H9 (cell line): Measurements from ENCODE around the gene FAM240A. TPM values are rescaled to one million over a fixed set of nuclear protein-coding genes. Genes with fewer than 3 reads are reported as not detected.

ENCODE experiments used
- DNase-seq: peaks from one replicate; pipeline ENCODE4 v3.0.0-alpha.2; 2017
- H2AFZ ChIP-seq: one replicate; pipeline ENCODE4 v1.6.1; 2013; ENCODE audit warnings: mild to moderate bottlenecking, low read length, control low read depth, moderate library complexity
- H2AK5ac ChIP-seq: 2 replicates; pipeline ENCODE4 v1.6.1; 2013; ENCODE audit warnings: low read length, control low read depth, mixed read lengths; ENCODE audit not compliant: insufficient read length
- H2BK120ac ChIP-seq: one replicate; pipeline ENCODE4 v1.6.1; 2013; ENCODE audit warnings: low read depth, mild to moderate bottlenecking, low read length, control low read depth, inconsistent platforms; ENCODE audit not compliant: poor library complexity, severe bottlenecking
- H2BK12ac ChIP-seq: 2 replicates; pipeline ENCODE4 v1.6.1; 2013; ENCODE audit warnings: low read length, control low read depth, mixed read lengths, low read depth; ENCODE audit not compliant: insufficient read length
- H2BK15ac ChIP-seq: 2 replicates; pipeline ENCODE4 v1.6.1; 2013; ENCODE audit warnings: low read depth, low read length, control low read depth
- H2BK20ac ChIP-seq: one replicate; pipeline ENCODE4 v1.6.1; 2013; ENCODE audit warnings: low read depth, mild to moderate bottlenecking, low read length, control low read depth, inconsistent platforms; ENCODE audit not compliant: poor library complexity, severe bottlenecking
- H2BK5ac ChIP-seq: 2 replicates; pipeline ENCODE4 v1.6.1; 2013; ENCODE audit warnings: low read length, control low read depth, mixed read lengths; ENCODE audit not compliant: insufficient read length
- H3K14ac ChIP-seq: 2 replicates; pipeline ENCODE4 v1.6.1; 2013; ENCODE audit warnings: low read length, control low read depth; ENCODE audit not compliant: insufficient read depth
- H3K18ac ChIP-seq: 2 replicates; pipeline ENCODE4 v1.6.1; 2013; ENCODE audit warnings: low read depth, mild to moderate bottlenecking, mixed read lengths, low read length, control low read depth; ENCODE audit not compliant: insufficient read length
- H3K23ac ChIP-seq: 2 replicates; pipeline ENCODE4 v1.6.1; 2013; ENCODE audit warnings: low read length, control low read depth, mixed read lengths, low read depth; ENCODE audit not compliant: insufficient read length
- H3K23me2 ChIP-seq: 2 replicates; pipeline ENCODE4 v1.6.1; 2013; ENCODE audit warnings: low read depth, mild to moderate bottlenecking, mixed read lengths, low read length, control low read depth; ENCODE audit not compliant: insufficient read length, poor library complexity, severe bottlenecking
- H3K27ac ChIP-seq: 2 replicates; pipeline ENCODE4 v1.5.1; 2013; ENCODE audit warnings: low read length, control low read depth, mixed read lengths, low read depth; ENCODE audit not compliant: insufficient read length
- H3K27me3 ChIP-seq: 2 replicates; pipeline ENCODE4 v1.6.1; 2013; ENCODE audit warnings: low read length, control low read depth, inconsistent platforms; ENCODE audit not compliant: insufficient read depth
- H3K4ac ChIP-seq: 2 replicates; pipeline ENCODE4 v1.6.1; 2013; ENCODE audit warnings: low read depth, mild to moderate bottlenecking, control low read depth, inconsistent platforms, low read length, moderate library complexity
- H3K4me1 ChIP-seq: 2 replicates; pipeline ENCODE4 v1.6.1; 2013; ENCODE audit warnings: low read length, control low read depth, inconsistent platforms; ENCODE audit not compliant: insufficient read depth
- H3K4me2 ChIP-seq: 2 replicates; pipeline ENCODE4 v1.6.1; 2013; ENCODE audit warnings: low read length, control low read depth, mixed read lengths; ENCODE audit not compliant: insufficient read length, insufficient read depth
- H3K56ac ChIP-seq: 2 replicates; pipeline ENCODE4 v1.6.1; 2013; ENCODE audit warnings: low read depth, mild to moderate bottlenecking, mixed read lengths, low read length, control low read depth; ENCODE audit not compliant: insufficient read length
- H3K79me1 ChIP-seq: 2 replicates; pipeline ENCODE4 v1.6.1; 2013; ENCODE audit warnings: low read depth, mild to moderate bottlenecking, moderate library complexity, low read length, control low read depth, inconsistent platforms; ENCODE audit not compliant: insufficient read depth, poor library complexity, severe bottlenecking
- H3K79me2 ChIP-seq: 2 replicates; pipeline ENCODE4 v1.6.1; 2013; ENCODE audit warnings: low read length, control low read depth, inconsistent platforms; ENCODE audit not compliant: insufficient read depth
- H3K9ac ChIP-seq: 2 replicates; pipeline ENCODE4 v1.6.1; 2013; ENCODE audit warnings: low read length, control low read depth, mixed read lengths; ENCODE audit not compliant: insufficient read length; ENCODE audit errors: extremely low read depth
- H3K9me3 ChIP-seq: one replicate; pipeline ENCODE4 v1.6.1; 2013; ENCODE audit warnings: low read depth, low read length, inconsistent platforms; ENCODE audit not compliant: control insufficient read depth
- H3T11ph ChIP-seq: one replicate; pipeline ENCODE4 v1.6.1; 2013; ENCODE audit warnings: mild to moderate bottlenecking, low read length, control low read depth, inconsistent platforms
- H4K20me1 ChIP-seq: one replicate; pipeline ENCODE4 v1.6.1; 2013; ENCODE audit not compliant: control insufficient read depth, insufficient read length, insufficient read depth
- H4K5ac ChIP-seq: 2 replicates; pipeline ENCODE4 v1.6.1; 2013; ENCODE audit warnings: low read depth, mild to moderate bottlenecking, mixed read lengths, low read length, control low read depth; ENCODE audit not compliant: insufficient read length
- H4K8ac ChIP-seq: replicated peaks from 2 replicates; pipeline ENCODE4 v1.6.1; 2013; ENCODE audit warnings: low read length, control low read depth, mixed read lengths, low read depth; ENCODE audit not compliant: insufficient read length
- H4K91ac ChIP-seq: 2 replicates; pipeline ENCODE4 v1.6.1; 2013; ENCODE audit warnings: low read depth, mild to moderate bottlenecking, moderate library complexity, mixed read lengths, low read length, control low read depth; ENCODE audit not compliant: insufficient read length
- H3K27ac Mint-ChIP-seq, 3 experiments: 2 replicates in 2 of 3; 3 replicates in 1 of 3; pipeline ENCODE4 v1.8.0; 2020 to 2021; ENCODE audit warnings: mixed read lengths in 3 of 3, mild to moderate bottlenecking in 1 of 3, moderate library complexity in 1 of 3
- H3K27me3 Mint-ChIP-seq: 2 replicates; pipeline ENCODE4 v1.8.0; 2021; ENCODE audit warnings: low read depth, mild to moderate bottlenecking, moderate library complexity, mixed read lengths
- H3K36me3 Mint-ChIP-seq, 3 experiments: 2 replicates in 2 of 3; 3 replicates in 1 of 3; pipeline ENCODE4 v1.8.0; 2020 to 2021; ENCODE audit warnings: low read depth in 3 of 3, mixed read lengths in 3 of 3; ENCODE audit not compliant: insufficient read depth in 1 of 3
- H3K4me1 Mint-ChIP-seq, 2 experiments: 2 replicates each; pipeline ENCODE4 v1.8.0; 2020; ENCODE audit warnings: mixed read lengths in 2 of 2
- H3K4me3 Mint-ChIP-seq, 2 experiments: 2 replicates in 1 of 2; 3 replicates in 1 of 2; pipeline ENCODE4 v1.8.0; 2020 to 2021; ENCODE audit warnings: mild to moderate bottlenecking in 2 of 2, mixed read lengths in 2 of 2, moderate library complexity in 1 of 2
- H3K9me3 Mint-ChIP-seq, 2 experiments: 2 replicates in 1 of 2; 3 replicates in 1 of 2; pipeline ENCODE4 v1.8.0; 2020; ENCODE audit warnings: mild to moderate bottlenecking in 2 of 2, mixed read lengths in 2 of 2, moderate library complexity in 1 of 2
- WGBS: extraction: QIAGEN DNeasy Blood & Tissue Kit; methylation state at CpG from one replicate; pipeline ENCODE4 v1.1.7; 2013; ENCODE audit warnings: missing lambda C conversion rate, low lambda C conversion rate, mixed read lengths; ENCODE audit not compliant: insufficient read length; ENCODE audit errors: extremely low coverage; 5-methylcytosine and 5-hydroxymethylcytosine counted together
- total RNA-seq: library from RNA; stranded (reverse); gene quantifications from 2 replicates; pipeline ENCODE4 v1.2.1, GENCODE V29; 2021
- TF ChIP-seq, protein P1 (sequence below): fragments of 200-600 bp; sonication (generic); conservative IDR thresholded peaks from 3 replicates; pipeline ENCODE4 v1.8.0; 2021; ENCODE audit warnings: antibody characterized with exemption, mild to moderate bottlenecking

FAM240A gene
- total RNA-seq, 1 experiment from 2014 or later, result 0.11 TPM

DNA sequence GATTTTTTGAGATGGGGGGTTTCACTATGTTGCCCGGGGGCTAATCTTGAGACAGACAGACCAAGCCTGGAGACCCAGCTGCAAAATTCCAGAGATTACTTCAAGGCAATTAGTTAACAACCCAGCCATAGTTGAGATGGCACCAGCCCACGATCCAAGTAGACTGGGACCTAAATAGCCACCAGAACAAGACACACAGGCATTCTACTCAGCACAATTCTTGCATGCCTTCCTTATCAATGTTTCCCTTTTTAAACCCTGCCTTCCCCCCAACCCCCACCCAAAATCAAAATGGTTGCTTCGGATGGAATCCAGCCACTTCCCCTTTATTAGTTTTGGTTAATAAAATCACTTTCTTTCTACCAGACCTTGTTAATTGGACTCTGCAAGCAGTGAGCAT, 28.6 kb downstream of the FAM240A start:
- no peak overlapping the region for H2BK12ac ChIP-seq
- no CpG with 5 or more reads among the region's 3 CpGs for WGBS
- H2BK5ac ChIP-seq, result no peak overlapping the region
- no peaks in the 10 kb centered on the region for H3K79me2 ChIP-seq
- DNase-seq, result no peak
- H3K4ac ChIP-seq, result no peak overlapping the region
- no peak overlapping the region for H3K18ac ChIP-seq
- H3K9ac ChIP-seq, result no peak overlapping the region
- H2BK120ac ChIP-seq, result no peak overlapping the region
- H3K9me3 ChIP-seq, result no peaks in the 10 kb centered on the region
- TF ChIP-seq, protein P1, sequence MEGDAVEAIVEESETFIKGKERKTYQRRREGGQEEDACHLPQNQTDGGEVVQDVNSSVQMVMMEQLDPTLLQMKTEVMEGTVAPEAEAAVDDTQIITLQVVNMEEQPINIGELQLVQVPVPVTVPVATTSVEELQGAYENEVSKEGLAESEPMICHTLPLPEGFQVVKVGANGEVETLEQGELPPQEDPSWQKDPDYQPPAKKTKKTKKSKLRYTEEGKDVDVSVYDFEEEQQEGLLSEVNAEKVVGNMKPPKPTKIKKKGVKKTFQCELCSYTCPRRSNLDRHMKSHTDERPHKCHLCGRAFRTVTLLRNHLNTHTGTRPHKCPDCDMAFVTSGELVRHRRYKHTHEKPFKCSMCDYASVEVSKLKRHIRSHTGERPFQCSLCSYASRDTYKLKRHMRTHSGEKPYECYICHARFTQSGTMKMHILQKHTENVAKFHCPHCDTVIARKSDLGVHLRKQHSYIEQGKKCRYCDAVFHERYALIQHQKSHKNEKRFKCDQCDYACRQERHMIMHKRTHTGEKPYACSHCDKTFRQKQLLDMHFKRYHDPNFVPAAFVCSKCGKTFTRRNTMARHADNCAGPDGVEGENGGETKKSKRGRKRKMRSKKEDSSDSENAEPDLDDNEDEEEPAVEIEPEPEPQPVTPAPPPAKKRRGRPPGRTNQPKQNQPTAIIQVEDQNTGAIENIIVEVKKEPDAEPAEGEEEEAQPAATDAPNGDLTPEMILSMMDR, result no peak
- H3K27ac ChIP-seq, result no peak overlapping the region
- H3K79me1 ChIP-seq, result no peaks in the 10 kb centered on the region
- H3K27me3 ChIP-seq, result no peaks in the 10 kb centered on the region
- H4K5ac ChIP-seq, result no peak overlapping the region
- no peaks in the 10 kb centered on the region for H3K23me2 ChIP-seq
- no peak overlapping the region for H3T11ph ChIP-seq
- Mint-ChIP-seq H3K27me3 (peaks cover 2% of the 10 kb centered on the region; the same call in 1 of the 2 replicates), H3K4me1 (peaks cover 2 to 9% of the 10 kb centered on the region in 2 experiments; a peak in 2 of 4 replicates), H3K36me3 (peaks cover 0 to 8% (median 4%) of the 10 kb centered on the region in 3 experiments; a peak in 3 of 7 replicates), H3K27ac (no peak overlapping the region), H3K9me3 (peaks cover 8 to 14% of the 10 kb centered on the region in 2 experiments), H3K4me3 (no peak overlapping the region)
- no peak overlapping the region for H2BK15ac ChIP-seq
- no peak overlapping the region for H2AFZ ChIP-seq
- no peak overlapping the region for H3K14ac ChIP-seq
- no peak overlapping the region for H4K8ac ChIP-seq
- H4K20me1 ChIP-seq, result no peaks in the 10 kb centered on the region
- no peak overlapping the region for H4K91ac ChIP-seq
- H3K23ac ChIP-seq, result no peak overlapping the region
- no peak overlapping the region for H2BK20ac ChIP-seq
- H3K4me2 ChIP-seq, result no peak overlapping the region
- no peaks in the 10 kb centered on the region; the same call in 1 of the 2 replicates for H3K4me1 ChIP-seq
- no peak overlapping the region for H3K56ac ChIP-seq
- H2AK5ac ChIP-seq, result no peak overlapping the region
